Measurements from ENCODE around the gene SMIM17.
A peak's percentile ranks its signal among the peaks of the same experiment; 100 is the strongest.
"Not testable (repeated sequence)": the region's sequence is repeated elsewhere in the genome, so short reads cannot be mapped to it uniquely, and the experiment has no call there.

The SMIM17 gene

GRCh38 chr19:56660381-56661107 is 17.6 kb downstream of the SMIM17 start:
- no peak for DNase-seq

GRCh38 chr19:56661248-56661647 is 18.3 kb downstream of the SMIM17 start:
- DNase-seq: no peak

GRCh38 chr19:56663931-56664500 is 21.1 kb downstream of the SMIM17 start:
- no peak for DNase-seq

GRCh38 chr19:56664511-56664910 is 21.6 kb downstream of the SMIM17 start:
- no peak for DNase-seq

GRCh38 chr19:56667311-56667870 is 24.4 kb downstream of the SMIM17 start:
- DNase-seq: no peak

- no peak for DNase-seq
Observed at GRCh38 chr19:56668676-56669075, 25.7 kb downstream of the SMIM17 start.

- no peak for DNase-seq
Observed at GRCh38 chr19:56670401-56670960, 27.5 kb downstream of the SMIM17 start.

GRCh38 chr19:56670961-56671612 is 28.1 kb downstream of the SMIM17 start:
- no peak for DNase-seq

GRCh38 chr19:56671613-56671994 is 28.6 kb downstream of the SMIM17 start, which contains the start of gene ZNF835:
Gene ZNF835, minus strand, starts transcription at chr19:56671757. Its CDS starts 6,559 bp downstream, at chr19:56665198.
- DNase-seq: peak; percentile 93

- DNase-seq: not testable (repeated sequence)
Observed at GRCh38 chr19:56672610-56673009, 29.7 kb downstream of the SMIM17 start.

- no peak for DNase-seq
Observed at GRCh38 chr19:56678205-56678604, 35.2 kb downstream of the SMIM17 start.

- DNase-seq: no peak
Observed at GRCh38 chr19:56681702-56682101, 38.7 kb downstream of the SMIM17 start.

- no peak for DNase-seq
Observed at GRCh38 chr19:56683116-56683515, 40.2 kb downstream of the SMIM17 start.

GRCh38 chr19:56687031-56687430 is 44.1 kb downstream of the SMIM17 start:
- DNase-seq: no peak

GRCh38 chr19:56689198-56689597 is 46.2 kb downstream of the SMIM17 start:
- DNase-seq: no peak

GRCh38 chr19:56690670-56691069 is 47.7 kb downstream of the SMIM17 start:
- peak; percentile 2 for DNase-seq

- no peak for DNase-seq
Observed at GRCh38 chr19:56692206-56692895, 49.4 kb downstream of the SMIM17 start.

GRCh38 chr19:56699552-56699951 is 56.6 kb downstream of the SMIM17 start:
- DNase-seq: no peak

- no peak for DNase-seq
Observed at GRCh38 chr19:56701895-56702294, 58.9 kb downstream of the SMIM17 start.

GRCh38 chr19:56705939-56706338 is 63.0 kb downstream of the SMIM17 start:
- no peak for DNase-seq

Data from KG1 (cell line).